Peyer's patch (tissue), 4 donors: Measurements from ENCODE around the gene B3GAT2.

Source experiments
- POLR2A ChIP-seq, 2 donors: fragments of 450-650 bp; IDR thresholded peaks; one replicate each; pipeline ENCODE4 v1.5.1; 2017; ENCODE audit warnings: antibody characterized with exemption in 2 of 2, mild to moderate bottlenecking in 2 of 2, moderate library complexity in 2 of 2
- TF ChIP-seq, protein P1 (sequence below), 6 experiments: fragments of 450-650 bp in 4 of 6; fragments of 200-600 bp in 2 of 6; sonication (generic) in 1 of 6; IDR thresholded peaks; one replicate each; pipeline ENCODE4 v1.5.1; 2017 to 2019; ENCODE audit warnings: antibody characterized with exemption in 6 of 6, mild to moderate bottlenecking in 3 of 6, moderate library complexity in 1 of 6

GRCh38 chr6:70967049-70967448 is 10.2 kb upstream of the B3GAT2 start:
- TF ChIP-seq, protein P1, sequence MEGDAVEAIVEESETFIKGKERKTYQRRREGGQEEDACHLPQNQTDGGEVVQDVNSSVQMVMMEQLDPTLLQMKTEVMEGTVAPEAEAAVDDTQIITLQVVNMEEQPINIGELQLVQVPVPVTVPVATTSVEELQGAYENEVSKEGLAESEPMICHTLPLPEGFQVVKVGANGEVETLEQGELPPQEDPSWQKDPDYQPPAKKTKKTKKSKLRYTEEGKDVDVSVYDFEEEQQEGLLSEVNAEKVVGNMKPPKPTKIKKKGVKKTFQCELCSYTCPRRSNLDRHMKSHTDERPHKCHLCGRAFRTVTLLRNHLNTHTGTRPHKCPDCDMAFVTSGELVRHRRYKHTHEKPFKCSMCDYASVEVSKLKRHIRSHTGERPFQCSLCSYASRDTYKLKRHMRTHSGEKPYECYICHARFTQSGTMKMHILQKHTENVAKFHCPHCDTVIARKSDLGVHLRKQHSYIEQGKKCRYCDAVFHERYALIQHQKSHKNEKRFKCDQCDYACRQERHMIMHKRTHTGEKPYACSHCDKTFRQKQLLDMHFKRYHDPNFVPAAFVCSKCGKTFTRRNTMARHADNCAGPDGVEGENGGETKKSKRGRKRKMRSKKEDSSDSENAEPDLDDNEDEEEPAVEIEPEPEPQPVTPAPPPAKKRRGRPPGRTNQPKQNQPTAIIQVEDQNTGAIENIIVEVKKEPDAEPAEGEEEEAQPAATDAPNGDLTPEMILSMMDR (IDR thresholded peaks at IDR 0.05): no peak
- no peak for TF ChIP-seq POLR2A (IDR thresholded peaks at IDR 0.05)
